Left ventricle myocardium inferior (tissue), 1 donor: Measurements from ENCODE around the gene PDS5A. TPM values are rescaled to one million over a fixed set of nuclear protein-coding genes. Genes with fewer than 3 reads are reported as not detected.

Source experiments
- DNase-seq: peaks from one replicate; pipeline ENCODE4 v3.0.0-alpha.2; 2020
- H3K27ac ChIP-seq: fragments of 200-600 bp; replicated peaks from 2 replicates; pipeline ENCODE4 v1.8.0; 2021
- H3K27me3 ChIP-seq: fragments of 200-600 bp; 2 replicates; pipeline ENCODE4 v1.8.0; 2021; ENCODE audit warnings: low read depth
- H3K36me3 ChIP-seq: fragments of 200-600 bp; 2 replicates; pipeline ENCODE4 v1.8.0; 2021
- H3K4me1 ChIP-seq: fragments of 200-600 bp; 2 replicates; pipeline ENCODE4 v1.8.0; 2021
- H3K4me3 ChIP-seq: fragments of 200-600 bp; 2 replicates; pipeline ENCODE4 v1.8.0; 2021; ENCODE audit warnings: mild to moderate bottlenecking, moderate library complexity
- H3K9me3 ChIP-seq: fragments of 200-600 bp; replicated peaks from 2 replicates; pipeline ENCODE4 v1.8.0; 2021
- CTCF ChIP-seq: fragments of 200-600 bp; IDR thresholded peaks from 2 replicates; pipeline ENCODE4 v1.8.0; 2021; ENCODE audit warnings: antibody characterized with exemption, mild to moderate bottlenecking, borderline replicate concordance
- intact Hi-C: fragments of 100-400 bp; cut with micrococcal nuclease; formaldehyde crosslinking; loops from one replicate; pipeline ENCODE4 v1.11.0; 2022
- total RNA-seq: library from RNA; stranded (reverse); fragmentation: NEBNext Ultra II Directional; extraction: Animal tissue kit (Norgen Biotek cat#: 25700); gene quantifications from one replicate; pipeline ENCODE4 v1.2.1, GENCODE V29; 2021
- donor health status: DM: no; HTN: yes; CAD: no; lungs with severe emphysema.

The PDS5A gene
- total RNA-seq, 1 donor from 2014 or later, result 29.3 TPM

GRCh38 chr4:39900966-39901365 is 76.7 kb downstream of the PDS5A start:
- intact Hi-C loops, result no loop called here
- no peak overlapping the region for H3K4me3 ChIP-seq
- H3K36me3 ChIP-seq, result peaks cover 87% of the 10 kb centered on the region

GRCh38 chr4:39899291-39899690 is 78.4 kb downstream of the PDS5A start:
- Histone ChIP-seq H3K27ac (no peak overlapping the region), H3K9me3 (no peaks in the 10 kb centered on the region), H3K27me3 (no peaks in the 10 kb centered on the region), H3K4me3 (no peak overlapping the region), H3K36me3 (peaks cover 92% of the 10 kb centered on the region), H3K4me1 (no peaks in the 10 kb centered on the region)
- TF ChIP-seq CTCF, result no peak
- DNase-seq, result no peak
- intact Hi-C loops, result no loop called here

More at GRCh38 chr4:39900966-39901365, 76.7 kb downstream of the PDS5A start:
- no peak for DNase-seq
- Histone ChIP-seq H3K9me3 (no peaks in the 10 kb centered on the region), H3K27ac (no peak overlapping the region), H3K27me3 (no peaks in the 10 kb centered on the region), H3K4me1 (no peaks in the 10 kb centered on the region)
- TF ChIP-seq CTCF, result no peak

GRCh38 chr4:39898015-39898414 is 79.7 kb downstream of the PDS5A start:
- no peak for DNase-seq
- Histone ChIP-seq H3K27me3 (no peaks in the 10 kb centered on the region), H3K4me1 (no peaks in the 10 kb centered on the region), H3K36me3 (peaks cover 92% of the 10 kb centered on the region), H3K27ac (no peak overlapping the region), H3K9me3 (no peaks in the 10 kb centered on the region), H3K4me3 (no peak overlapping the region)
- intact Hi-C loops, result no loop called here
- TF ChIP-seq CTCF, result no peak

- intact Hi-C loops, result no loop called here
- DNase-seq, result no peak
- H3K36me3 ChIP-seq, result peaks cover 84% of the 10 kb centered on the region
Observed at GRCh38 chr4:39893693-39894072, 84.0 kb downstream of the PDS5A start.

GRCh38 chr4:39892988-39893692 is 84.6 kb downstream of the PDS5A start:
- H3K9me3 ChIP-seq, result no peaks in the 10 kb centered on the region
- no peaks in the 10 kb centered on the region for H3K27me3 ChIP-seq
- no peaks in the 10 kb centered on the region for H3K4me1 ChIP-seq
- no peak for DNase-seq
- intact Hi-C loops, result no loop called here
- no peak overlapping the region for H3K4me3 ChIP-seq
- TF ChIP-seq CTCF, result no peak
- no peak overlapping the region for H3K27ac ChIP-seq
- peaks cover 82% of the 10 kb centered on the region for H3K36me3 ChIP-seq

More at GRCh38 chr4:39893693-39894072, 84.0 kb downstream of the PDS5A start:
- no peak overlapping the region for H3K27ac ChIP-seq
- no peak overlapping the region for H3K4me3 ChIP-seq
- H3K9me3 ChIP-seq, result no peaks in the 10 kb centered on the region
- no peak for TF ChIP-seq CTCF
- H3K27me3 ChIP-seq, result no peaks in the 10 kb centered on the region
- no peaks in the 10 kb centered on the region for H3K4me1 ChIP-seq
